OCI-LY1 (cell line): ENCODE results near the gene FBXO15.

Source experiments
- H2AFZ ChIP-seq: fragments of 200-600 bp; sonication (generic), shearing (Covaris generic); 2 replicates; pipeline ENCODE4 v1.6.0; 2014; ENCODE audit warnings: antibody characterized with exemption, mild to moderate bottlenecking, low read length
- H3F3A ChIP-seq: fragments of 200-600 bp; sonication (generic), shearing (Covaris generic); 2 replicates; pipeline ENCODE4 v1.6.0; 2014; ENCODE audit warnings: mild to moderate bottlenecking, antibody characterized with exemption, low read length, moderate library complexity; ENCODE audit not compliant: insufficient read depth
- H3K27ac ChIP-seq: fragments of 200-600 bp; sonication (generic); 2 replicates; pipeline ENCODE4 v1.5.1; 2014; ENCODE audit warnings: low read length, mixed run types, mild to moderate bottlenecking, low read depth; ENCODE audit not compliant: poor library complexity, severe bottlenecking
- H3K27me3 ChIP-seq: fragments of 200-600 bp; sonication (generic); 2 replicates; pipeline ENCODE4 v1.6.0; 2014; ENCODE audit warnings: antibody characterized with exemption, mild to moderate bottlenecking, low read length, moderate library complexity; ENCODE audit not compliant: insufficient read depth
- H3K36me3 ChIP-seq: fragments of 200-600 bp; sonication (generic); 2 replicates; pipeline ENCODE4 v1.6.1; 2014; ENCODE audit warnings: mild to moderate bottlenecking, antibody characterized with exemption, low read length, moderate library complexity, mixed read lengths; ENCODE audit not compliant: insufficient read depth
- H3K4me1 ChIP-seq: fragments of 200-600 bp; sonication (generic); 2 replicates; pipeline ENCODE4 v1.5.1; 2014; ENCODE audit warnings: mild to moderate bottlenecking, low read length, moderate library complexity; ENCODE audit not compliant: insufficient read depth, severe bottlenecking
- H3K4me2 ChIP-seq: fragments of 200-600 bp; sonication (generic), shearing (Covaris generic); 2 replicates; pipeline ENCODE4 v1.6.1; 2014; ENCODE audit warnings: low read length
- H3K4me3 ChIP-seq: fragments of 200-600 bp; sonication (generic); 2 replicates; pipeline ENCODE4 v1.5.1; 2014; ENCODE audit warnings: low read length, low read depth, mild to moderate bottlenecking, mixed read lengths; ENCODE audit not compliant: poor library complexity, severe bottlenecking
- H3K79me2 ChIP-seq: fragments of 200-600 bp; shearing (Covaris generic); 2 replicates; pipeline ENCODE4 v1.6.1; 2016; ENCODE audit warnings: mixed run types, low read length, mixed read lengths; ENCODE audit not compliant: insufficient read depth
- H3K9ac ChIP-seq: fragments of 200-600 bp; sonication (generic), shearing (Covaris generic); 2 replicates; pipeline ENCODE4 v1.6.1; 2014; ENCODE audit warnings: mild to moderate bottlenecking, low read length, mixed read lengths
- H3K9me2 ChIP-seq: fragments of 200-600 bp; sonication (generic), shearing (Covaris generic); 2 replicates; pipeline ENCODE4 v1.6.1; 2014; ENCODE audit warnings: low read depth, mild to moderate bottlenecking, low read length, mixed read lengths
- H3K9me3 ChIP-seq: fragments of 200-600 bp; shearing (Covaris generic); 2 replicates; pipeline ENCODE4 v1.6.1; 2014; ENCODE audit warnings: low read length, mixed read lengths
- H4K20me1 ChIP-seq: fragments of 200-600 bp; sonication (generic), shearing (Covaris generic); 2 replicates; pipeline ENCODE4 v1.6.0; 2016; ENCODE audit warnings: mild to moderate bottlenecking, low read length; ENCODE audit not compliant: insufficient read depth
- CTCF ChIP-seq: fragments of 200-600 bp; sonication (generic), shearing (Covaris generic); IDR thresholded peaks from 2 replicates; pipeline ENCODE4 v1.5.1; 2017; ENCODE audit warnings: mild to moderate bottlenecking, antibody characterized with exemption, low read length, moderate library complexity, mixed read lengths
- EZH2 ChIP-seq: fragments of 200-600 bp; sonication (generic), shearing (Covaris generic); IDR thresholded peaks from 2 replicates; pipeline ENCODE4 v1.8.0; 2017; ENCODE audit warnings: borderline replicate concordance, mixed run types, mild to moderate bottlenecking, antibody characterized with exemption, low read length, moderate library complexity, mixed read lengths

Gene FBXO15

DNA sequence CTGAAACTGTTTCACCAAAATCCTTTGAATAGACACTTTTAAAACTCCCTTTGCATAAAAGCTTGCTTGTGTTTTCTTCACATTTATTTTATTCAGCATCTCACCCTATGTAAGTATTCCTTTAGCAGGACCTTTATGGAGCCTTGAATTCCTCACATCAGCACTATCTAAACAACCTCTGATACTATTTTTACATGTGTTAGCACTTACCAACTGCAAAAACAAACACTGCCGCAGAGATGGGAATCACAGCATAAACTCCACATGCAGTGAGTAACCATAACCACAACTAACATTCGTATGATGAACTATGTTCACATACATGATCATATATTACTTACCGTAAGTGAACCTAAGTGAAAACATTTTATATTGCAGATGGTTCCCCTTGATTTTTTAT is 15.4 kb downstream of the FBXO15 start:
- Histone ChIP-seq H2AFZ (no peak overlapping the region), H4K20me1 (no peaks in the 10 kb centered on the region), H3K36me3 (no peaks in the 10 kb centered on the region), H3K4me3 (no peak overlapping the region), H3K27ac (no peak overlapping the region), H3K9me2 (no peaks in the 10 kb centered on the region), H3K27me3 (no peaks in the 10 kb centered on the region), H3K9me3 (no peaks in the 10 kb centered on the region), H3K9ac (no peak overlapping the region), H3K4me1 (no peaks in the 10 kb centered on the region), H3K4me2 (no peak overlapping the region), H3F3A (no peaks in the 10 kb centered on the region), H3K79me2 (no peaks in the 10 kb centered on the region)
- TF ChIP-seq CTCF (no peak), EZH2 (no peak)

DNA sequence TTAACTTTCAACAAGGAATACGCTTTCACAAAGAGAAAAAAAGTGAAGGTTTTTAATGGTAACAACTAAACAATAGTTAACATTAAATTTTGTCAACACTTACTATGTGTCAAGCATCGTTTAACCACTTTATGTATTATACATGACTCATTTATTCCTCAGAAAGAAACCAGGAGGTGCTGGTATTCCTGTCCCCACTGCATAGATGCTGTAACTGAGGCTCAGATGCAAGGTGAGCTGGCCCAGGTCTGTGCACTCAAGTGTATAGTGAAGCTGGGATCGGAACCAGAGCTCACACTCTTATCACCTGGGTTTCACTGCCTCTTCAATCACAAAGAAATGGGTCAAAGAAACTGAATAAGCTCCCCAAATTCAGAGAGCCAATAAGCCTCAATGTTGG is 16.5 kb downstream of the FBXO15 start:
- Histone ChIP-seq H3K4me2 (no peak overlapping the region), H3F3A (no peaks in the 10 kb centered on the region), H3K9ac (no peak overlapping the region), H3K27ac (no peak overlapping the region), H3K36me3 (no peaks in the 10 kb centered on the region), H2AFZ (no peak overlapping the region), H3K9me3 (no peaks in the 10 kb centered on the region), H4K20me1 (no peaks in the 10 kb centered on the region), H3K27me3 (no peaks in the 10 kb centered on the region), H3K4me3 (no peak overlapping the region), H3K9me2 (no peaks in the 10 kb centered on the region), H3K79me2 (no peaks in the 10 kb centered on the region), H3K4me1 (no peaks in the 10 kb centered on the region)
- no peak for TF ChIP-seq CTCF

DNA sequence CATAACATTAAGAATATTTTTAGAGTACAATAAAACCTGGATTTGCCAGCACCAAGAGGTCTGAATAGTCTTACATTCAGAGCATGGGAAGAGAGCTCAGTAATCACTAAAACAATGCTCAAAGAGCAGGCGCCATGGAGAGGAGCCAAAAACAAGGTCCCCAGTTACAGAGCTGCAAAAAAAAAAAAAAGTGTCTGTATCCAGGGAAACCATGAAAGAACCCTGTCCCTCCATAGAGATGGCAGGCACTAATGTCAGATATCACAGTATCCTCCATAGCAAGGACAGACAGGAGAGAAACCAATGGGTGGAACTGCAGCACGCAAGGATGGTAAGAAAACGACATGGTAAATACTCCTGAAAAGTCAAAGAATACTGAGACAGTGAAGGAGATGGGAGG is 19.5 kb downstream of the FBXO15 start:
- Histone ChIP-seq H4K20me1 (no peaks in the 10 kb centered on the region), H3K9me3 (no peaks in the 10 kb centered on the region)

More for the DNA sequence above, 19.5 kb downstream of the FBXO15 start:
- no peak overlapping the region for H3K4me3 ChIP-seq
- H3K9me2 ChIP-seq: no peaks in the 10 kb centered on the region
- H3K79me2 ChIP-seq: no peaks in the 10 kb centered on the region
- TF ChIP-seq EZH2 (no peak), CTCF (no peak)
- no peak overlapping the region for H3K9ac ChIP-seq
- no peaks in the 10 kb centered on the region for H3F3A ChIP-seq
- no peak overlapping the region for H3K27ac ChIP-seq
- no peaks in the 10 kb centered on the region for H3K36me3 ChIP-seq
- no peak overlapping the region for H3K4me2 ChIP-seq
- H2AFZ ChIP-seq: no peak overlapping the region
- H3K4me1 ChIP-seq: no peaks in the 10 kb centered on the region
- H3K27me3 ChIP-seq: no peaks in the 10 kb centered on the region
